ENCODE measurements around the gene CLEC4F.

The CLEC4F gene

DNA sequence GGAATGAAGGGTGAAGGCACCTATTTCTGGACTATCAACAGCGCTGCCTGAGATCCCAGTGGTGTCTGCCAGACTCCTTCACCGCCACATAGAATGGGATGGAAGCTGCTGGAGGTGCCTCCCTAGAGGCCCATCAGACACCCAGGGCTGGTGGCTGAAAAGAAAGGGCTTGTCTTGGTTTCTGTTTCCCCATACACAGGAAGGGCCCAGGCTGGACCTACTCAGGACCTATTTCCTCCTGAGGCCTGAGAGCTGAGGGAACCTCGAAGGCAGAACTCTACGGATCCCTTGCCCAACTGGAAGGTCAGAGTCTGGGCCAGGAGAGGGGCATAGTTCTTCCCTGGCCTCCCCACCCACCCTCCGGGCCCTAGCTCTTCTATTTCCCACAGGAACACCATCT is 2.9 kb upstream of the CLEC4F start:
- H3K4me2 ChIP-seq (ENCODE audit: low read length), result no peak overlapping the region
- TF ChIP-seq, protein P1, sequence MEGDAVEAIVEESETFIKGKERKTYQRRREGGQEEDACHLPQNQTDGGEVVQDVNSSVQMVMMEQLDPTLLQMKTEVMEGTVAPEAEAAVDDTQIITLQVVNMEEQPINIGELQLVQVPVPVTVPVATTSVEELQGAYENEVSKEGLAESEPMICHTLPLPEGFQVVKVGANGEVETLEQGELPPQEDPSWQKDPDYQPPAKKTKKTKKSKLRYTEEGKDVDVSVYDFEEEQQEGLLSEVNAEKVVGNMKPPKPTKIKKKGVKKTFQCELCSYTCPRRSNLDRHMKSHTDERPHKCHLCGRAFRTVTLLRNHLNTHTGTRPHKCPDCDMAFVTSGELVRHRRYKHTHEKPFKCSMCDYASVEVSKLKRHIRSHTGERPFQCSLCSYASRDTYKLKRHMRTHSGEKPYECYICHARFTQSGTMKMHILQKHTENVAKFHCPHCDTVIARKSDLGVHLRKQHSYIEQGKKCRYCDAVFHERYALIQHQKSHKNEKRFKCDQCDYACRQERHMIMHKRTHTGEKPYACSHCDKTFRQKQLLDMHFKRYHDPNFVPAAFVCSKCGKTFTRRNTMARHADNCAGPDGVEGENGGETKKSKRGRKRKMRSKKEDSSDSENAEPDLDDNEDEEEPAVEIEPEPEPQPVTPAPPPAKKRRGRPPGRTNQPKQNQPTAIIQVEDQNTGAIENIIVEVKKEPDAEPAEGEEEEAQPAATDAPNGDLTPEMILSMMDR (IDR thresholded peaks at IDR 0.05; ENCODE audit: low read depth, low read length, poor library complexity, severe bottlenecking), result no peak
- TF ChIP-seq EZH2phosphoT487 (IDR thresholded peaks at IDR 0.05; ENCODE audit: borderline replicate concordance, low read length), result no peak
- no peaks in the 10 kb centered on the region for H3K79me2 ChIP-seq (ENCODE audit: control insufficient read depth, low read length)
- peaks cover 3% of the 10 kb centered on the region; the same call in 1 of the 2 replicates for H3K27me3 ChIP-seq (ENCODE audit: control insufficient read depth, low read length)
- no peaks in the 10 kb centered on the region for H4K20me1 ChIP-seq (ENCODE audit: control insufficient read depth, insufficient read depth, low read depth, low read length)
- no peaks in the 10 kb centered on the region for H3K9me3 ChIP-seq (ENCODE audit: control insufficient read depth, insufficient read depth, low read length)
- no peaks in the 10 kb centered on the region for H3F3A ChIP-seq (ENCODE audit: control insufficient read depth, insufficient read depth)
- no peaks in the 10 kb centered on the region for H3K36me3 ChIP-seq (ENCODE audit: control insufficient read depth, low read length)
- H3K4me1 ChIP-seq (ENCODE audit: control insufficient read depth, low read length), result no peaks in the 10 kb centered on the region
- H3K4me3 ChIP-seq (ENCODE audit: low read length), result no peak overlapping the region
- no peak overlapping the region for H3K27ac ChIP-seq (ENCODE audit: low read depth, low read length)
- no peaks in the 10 kb centered on the region for H3K9me2 ChIP-seq (replicated peaks; ENCODE audit: control insufficient read depth, low read length)

DNA sequence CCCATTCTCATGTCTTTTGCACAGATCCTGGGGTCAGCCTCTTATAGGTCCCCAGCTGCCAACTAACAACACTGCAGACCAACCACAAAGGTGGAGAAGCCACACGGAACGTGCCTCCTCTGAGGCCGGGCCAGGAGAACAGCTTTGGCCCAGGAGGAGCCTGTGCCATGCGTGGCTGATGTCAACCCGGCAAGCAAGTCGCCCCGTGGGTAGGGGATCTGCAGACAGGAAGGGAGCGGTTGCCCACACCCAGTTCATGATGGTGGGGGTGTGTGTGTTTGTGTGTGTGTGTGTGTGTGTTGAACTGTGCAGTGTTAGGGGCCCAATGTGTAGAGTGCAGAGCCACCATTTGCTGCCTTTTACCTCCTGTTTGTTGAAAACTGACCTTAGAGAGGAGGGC is 2.4 kb upstream of the CLEC4F start:
- H3K36me3 ChIP-seq (ENCODE audit: control insufficient read depth, low read length), result no peaks in the 10 kb centered on the region
- H3K79me2 ChIP-seq (ENCODE audit: control insufficient read depth, low read length), result no peaks in the 10 kb centered on the region
- H3F3A ChIP-seq (ENCODE audit: control insufficient read depth, insufficient read depth), result no peaks in the 10 kb centered on the region
- H3K4me3 ChIP-seq (ENCODE audit: low read length), result no peak overlapping the region
- H3K9me2 ChIP-seq (replicated peaks; ENCODE audit: control insufficient read depth, low read length), result no peaks in the 10 kb centered on the region
- no peaks in the 10 kb centered on the region for H3K27me3 ChIP-seq (ENCODE audit: control insufficient read depth, low read length)
- H3K9me3 ChIP-seq (ENCODE audit: control insufficient read depth, insufficient read depth, low read length), result no peaks in the 10 kb centered on the region
- TF ChIP-seq, protein P1 (IDR thresholded peaks at IDR 0.05; ENCODE audit: low read depth, low read length, poor library complexity, severe bottlenecking), result no peak
- no peak for TF ChIP-seq EZH2phosphoT487 (IDR thresholded peaks at IDR 0.05; ENCODE audit: borderline replicate concordance, low read length)
- no peaks in the 10 kb centered on the region for H4K20me1 ChIP-seq (ENCODE audit: control insufficient read depth, insufficient read depth, low read depth, low read length)
- H3K27ac ChIP-seq (ENCODE audit: low read depth, low read length), result no peak overlapping the region
- H3K4me2 ChIP-seq (ENCODE audit: low read length), result no peak overlapping the region
- no peaks in the 10 kb centered on the region for H3K4me1 ChIP-seq (ENCODE audit: control insufficient read depth, low read length)

DNA sequence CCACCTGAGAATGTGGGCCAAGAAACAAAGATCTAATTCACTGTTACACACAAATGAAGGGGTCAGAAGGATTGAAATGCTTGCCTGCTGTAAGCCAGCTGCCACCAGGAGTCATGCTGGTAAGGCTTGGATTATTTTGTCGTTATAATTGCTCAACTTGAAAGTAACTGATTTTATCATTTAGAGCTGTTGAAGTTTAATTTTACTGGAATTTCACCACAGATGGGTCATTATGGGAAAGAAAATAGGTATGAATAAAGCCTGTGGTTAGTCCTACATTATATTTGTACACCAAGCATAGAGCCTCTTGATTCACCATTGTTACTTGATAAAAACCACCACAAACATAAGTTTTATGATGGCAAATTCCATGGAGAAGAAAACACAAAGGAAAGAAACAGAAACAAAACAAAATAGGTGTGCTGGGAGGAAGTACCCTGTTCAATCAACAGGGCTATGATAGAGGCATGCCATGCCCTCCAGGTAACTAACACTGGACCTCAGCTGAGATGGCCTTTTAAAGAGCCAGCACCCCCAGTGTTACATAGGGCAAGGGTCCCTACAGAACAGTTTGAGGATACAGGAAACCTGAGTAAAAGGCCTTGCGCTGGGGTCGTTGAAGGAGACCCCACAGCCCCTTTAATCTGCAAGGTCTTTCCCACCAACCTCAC is 3.0 kb downstream of the CLEC4F start:
- TF ChIP-seq, protein P1 (IDR thresholded peaks at IDR 0.05; ENCODE audit: low read depth, low read length, poor library complexity, severe bottlenecking), result no peak
- no peak for TF ChIP-seq EZH2phosphoT487 (IDR thresholded peaks at IDR 0.05; ENCODE audit: borderline replicate concordance, low read length)
- Histone ChIP-seq H4K20me1 (ENCODE audit: control insufficient read depth, insufficient read depth, low read depth, low read length) (no peaks in the 10 kb centered on the region), H3K27ac (ENCODE audit: low read depth, low read length) (no peak overlapping the region), H3F3A (ENCODE audit: control insufficient read depth, insufficient read depth) (no peaks in the 10 kb centered on the region), H3K4me3 (ENCODE audit: low read length) (no peak overlapping the region), H3K4me1 (ENCODE audit: control insufficient read depth, low read length) (no peaks in the 10 kb centered on the region), H3K4me2 (ENCODE audit: low read length) (no peak overlapping the region), H3K9me2 (replicated peaks; ENCODE audit: control insufficient read depth, low read length) (no peaks in the 10 kb centered on the region), H3K9me3 (ENCODE audit: control insufficient read depth, insufficient read depth, low read length) (no peaks in the 10 kb centered on the region), H3K27me3 (ENCODE audit: control insufficient read depth, low read length) (peaks cover 15% of the 10 kb centered on the region), H3K36me3 (ENCODE audit: control insufficient read depth, low read length) (no peaks in the 10 kb centered on the region), H3K79me2 (ENCODE audit: control insufficient read depth, low read length) (no peaks in the 10 kb centered on the region)
